NCI-H2196 treated with DMSO at 0.1 percent for 48 hours (cell line): ENCODE data around the gene PPP1R1B.

ENCODE experiments used
- DNase-seq: peaks from one replicate; lab custom pipeline; 2025; ENCODE audit not compliant: unreplicated experiment; lab: John Stamatoyannopoulos, UW

PPP1R1B gene

GRCh38 chr17:39631403-39631802 lies 4.7 kb downstream of the PPP1R1B start:
- DNase-seq, result no peak

GRCh38 chr17:39632153-39632941 lies 5.6 kb downstream of the PPP1R1B start:
- DNase-seq, result peak; percentile 37

GRCh38 chr17:39633570-39634183 lies 6.9 kb downstream of the PPP1R1B start:
- DNase-seq, result no peak

GRCh38 chr17:39634384-39634871 lies 7.7 kb downstream of the PPP1R1B start:
- DNase-seq, result no peak

- no peak for DNase-seq
These were observed 8.9 kb downstream of the PPP1R1B start for GRCh38 chr17:39635614-39636176.

GRCh38 chr17:39636587-39636926 lies 9.8 kb downstream of the PPP1R1B start:
- DNase-seq, result no peak

GRCh38 chr17:39636927-39637736 lies 10.4 kb downstream of the PPP1R1B start, which contains the start of gene STARD3:
Gene STARD3 (plus strand): TSS chr17:39637144. CDS start chr17:39653532, 16,388 bp downstream.
- DNase-seq, result peak; percentile 29

- no peak for DNase-seq
These were observed 11.6 kb downstream of the PPP1R1B start for GRCh38 chr17:39638317-39638716.

- DNase-seq, result no peak
These were observed 12.3 kb downstream of the PPP1R1B start for GRCh38 chr17:39639043-39639442.

- DNase-seq, result no peak
These were observed 13.1 kb downstream of the PPP1R1B start for GRCh38 chr17:39639566-39640458.

- no peak for DNase-seq
These were observed 13.9 kb downstream of the PPP1R1B start for GRCh38 chr17:39640591-39641031.

GRCh38 chr17:39641097-39641496 lies 14.3 kb downstream of the PPP1R1B start:
- no peak for DNase-seq

- no peak for DNase-seq
These were observed 15.1 kb downstream of the PPP1R1B start for GRCh38 chr17:39641883-39642282.

- DNase-seq, result no peak
These were observed 15.7 kb downstream of the PPP1R1B start for GRCh38 chr17:39642291-39643074.

GRCh38 chr17:39643271-39643670 lies 16.5 kb downstream of the PPP1R1B start:
- DNase-seq, result no peak

- no peak for DNase-seq
These were observed 20.5 kb downstream of the PPP1R1B start for GRCh38 chr17:39647256-39647655.

- DNase-seq, result no peak
These were observed 22.0 kb downstream of the PPP1R1B start for GRCh38 chr17:39648616-39649366.

- no peak for DNase-seq
These were observed 23.4 kb downstream of the PPP1R1B start for GRCh38 chr17:39650121-39650579.
